ENCODE data around the gene SOAT1. TPM values are rescaled to one million over a fixed set of nuclear protein-coding genes. Genes with fewer than 3 reads are reported as not detected.
A peak's percentile ranks its signal among the peaks of the same experiment; 100 is the strongest.

Gene SOAT1
- total and polyA plus RNA-seq, 2 of the 4 experiments (the other 2 are of a cell fraction), result 19.5 to 19.8 TPM

- TF ChIP-seq MAZ (IDR thresholded peaks at IDR 0.05; ENCODE audit: borderline replicate concordance, low read depth, low read length), result no peak
Observed at GRCh38 chr1:179310721-179311120, 17.1 kb downstream of the SOAT1 start (continued).

DNA sequence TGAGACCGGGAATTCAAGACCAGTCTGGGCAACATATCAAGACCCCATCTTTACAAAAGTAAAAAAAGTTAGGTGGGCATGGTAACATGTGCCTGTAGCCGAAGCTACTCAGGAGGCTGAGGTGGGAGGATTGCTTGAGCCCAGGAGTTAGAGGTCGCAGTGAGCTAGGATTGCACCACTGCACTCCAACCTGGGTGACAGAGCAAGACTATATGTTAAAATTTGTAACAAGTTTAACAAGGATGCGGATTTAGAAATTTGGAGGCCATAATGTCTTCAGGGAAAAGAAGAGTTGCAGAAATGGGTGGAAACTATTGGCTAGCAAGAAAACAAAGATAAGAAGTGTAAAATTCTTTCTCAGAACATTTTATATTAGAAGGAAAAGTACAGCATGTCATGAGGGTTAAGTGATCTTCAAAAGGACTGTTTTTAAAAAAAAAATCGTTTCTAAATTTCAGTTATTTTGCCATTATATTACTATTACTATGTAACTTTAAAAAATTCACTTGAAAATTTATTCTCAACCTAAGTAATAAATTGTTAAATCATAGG is 17.6 kb downstream of the SOAT1 start:
- Histone ChIP-seq H2BK5ac (ENCODE audit: low read depth, low read length, poor library complexity, severe bottlenecking) (peak overlapping the region; percentile 32), H3K14ac (replicated peaks; ENCODE audit: low read depth, low read length) (no peak overlapping the region; the same call in 1 of the 2 replicates), H3K4me2 (ENCODE audit: low read depth, low read length) (no peak overlapping the region), H2BK120ac (ENCODE audit: low read depth, low read length) (0 out of 2 replicates have a peak overlapping the region, but pooled peaks have one; percentile 17), H3K56ac (ENCODE audit: extremely low read depth, insufficient read depth, low read length) (no peak overlapping the region), H2BK20ac (ENCODE audit: low read depth, low read length) (no peak overlapping the region; the same call in 1 of the 2 replicates), H3K4ac (ENCODE audit: low read depth, low read length) (peak overlapping the region; percentile 17; the same call in 1 of the 2 replicates), H2BK15ac (ENCODE audit: low read depth, low read length) (no peak overlapping the region), H2AFZ (replicated peaks; ENCODE audit: low read length, poor library complexity) (no peak overlapping the region), H3K27me3 (ENCODE audit: control insufficient read depth, insufficient read depth, low read length) (no peaks in the 10 kb centered on the region), H3K27ac (ENCODE audit: insufficient read depth, low read length) (no peak overlapping the region; the same call in 1 of the 2 replicates), H3K18ac (ENCODE audit: low read depth, low read length) (no peak overlapping the region; the same call in 1 of the 2 replicates), H4K8ac (ENCODE audit: low read depth in 2 of 2, low read length in 2 of 2) (peak overlapping the region in 1 of 2 experiments; percentile 32; a peak in 1 of 4 replicates), H3K9me3 (ENCODE audit: control insufficient read depth, insufficient read depth, low read length) (no peaks in the 10 kb centered on the region), H3K4me1 (ENCODE audit: control insufficient read depth, insufficient read depth, low read length) (peaks cover 2% of the 10 kb centered on the region; the same call in 1 of the 2 replicates), H3K36me3 (ENCODE audit: control insufficient read depth, insufficient read depth, low read length) (peaks cover 4% of the 10 kb centered on the region), H3K9me1 (ENCODE audit: insufficient read depth, low read length) (peaks cover 3% of the 10 kb centered on the region; the same call in 1 of the 2 replicates), H4K5ac (ENCODE audit: low read depth, low read length) (no peak overlapping the region), H2AK9ac (replicated peaks; ENCODE audit: low read depth, low read length, poor library complexity) (no peak overlapping the region), H4K20me1 (ENCODE audit: insufficient read depth, low read length) (0 out of 2 replicates have a peak, but pooled peaks cover 4% of the 10 kb centered on the region), H4K91ac (ENCODE audit: insufficient read depth, low read depth, low read length) (no peak overlapping the region), H3K4me3 (ENCODE audit: insufficient read depth, low read depth, low read length) (no peak overlapping the region), H3K79me1 (ENCODE audit: low read depth in 1 of 2, low read length in 2 of 2) (peaks cover 46 to 47% of the 10 kb centered on the region in 2 experiments), H3K9ac (ENCODE audit: low read depth, low read length) (no peak overlapping the region), H2AK5ac (ENCODE audit: low read depth, low read length) (peak overlapping the region; percentile 10; the same call in 1 of the 2 replicates), H3K23ac (ENCODE audit: low read depth, low read length) (no peak overlapping the region; the same call in 1 of the 2 replicates)
- WGBS, 2 experiments (ENCODE audit: extremely low coverage in 2 of 2, insufficient read length in 1 of 2), result 93% methylated on average over 2 of the region's 5 CpGs; no CpG with 5 or more reads in 1 of the 2 experiments
- intact Hi-C loops (cut with micrococcal nuclease) (loop anchor here (5.0 kb wide), 1 partner anchor 41 kb away; no protein-coding TSS in a partner anchor), in situ Hi-C loops (cut with MboI; ENCODE audit: low sequenced_read_pairs) (no loop called here), dilution Hi-C loops (cut with HindIII; ENCODE audit: low sequenced_read_pairs, unreplicated experiment) (no loop called here)
- CTCF ChIA-PET, result no interaction called here
- no peak for TF ChIP-seq BHLHE40 (IDR thresholded peaks at IDR 0.05; ENCODE audit: low read depth, low read length)
- TF ChIP-seq MAFK (IDR thresholded peaks at IDR 0.05; ENCODE audit: low read depth, low read length), result no peak
- no peak for DNase-seq
- BruUV-seq (replicated peaks), result no TSS peak
- POLR2A ChIA-PET (ENCODE audit: unreplicated experiment), result no interaction called here
- ATAC-seq (ENCODE audit: low read depth), result no peak
